ENCODE data around the gene E2F8. TPM values are rescaled to one million over a fixed set of nuclear protein-coding genes. Genes with fewer than 3 reads are reported as not detected.

The E2F8 gene
- total RNA-seq, 1 experiment from 2014 or later = 18.4 TPM

- H3K27ac ChIP-seq (ENCODE audit: low read depth, low read length) = no peak overlapping the region
- H3K36me3 ChIP-seq (ENCODE audit: control insufficient read depth in 1 of 2, insufficient read depth in 2 of 2, low read length in 2 of 2) = no peaks in the 10 kb centered on the region
- DNase-seq (ENCODE audit: low read depth, low spot score) (no peak), ATAC-seq (no peak)
- peaks cover 22% of the 10 kb centered on the region for H3K79me2 ChIP-seq (ENCODE audit: insufficient read depth, low read length)
- no TSS peak for BruUV-seq (replicated peaks)
- RAD21 ChIA-PET (ENCODE audit: low non-redundant PET in 1 of 2, low total read pairs in 2 of 2, uncharacterized antibody in 2 of 2, unreplicated experiment in 2 of 2) = no interaction called here
- TF ChIP-seq CTCF (IDR thresholded peaks at IDR 0.05 in 2 of 3, conservative IDR thresholded peaks at IDR 0.05 in 1 of 3; ENCODE audit: borderline replicate concordance in 1 of 3, insufficient read depth in 1 of 3, low read depth in 2 of 3, low read length in 2 of 3) = no peak
- TF ChIP-seq CBX3 (IDR thresholded peaks at IDR 0.05; ENCODE audit: low read depth) = no peak
- no peak for TF ChIP-seq ATF3 (IDR thresholded peaks at IDR 0.05)
- no peak for TF ChIP-seq JUND (IDR thresholded peaks at IDR 0.05)
- TF ChIP-seq SRF (IDR thresholded peaks at IDR 0.05; ENCODE audit: low read depth) = no peak
- no peak for TF ChIP-seq ZFX (IDR thresholded peaks at IDR 0.05)
- no peak for TF ChIP-seq SP1 (IDR thresholded peaks at IDR 0.05; ENCODE audit: low read depth)
- no peak for TF ChIP-seq POLR2AphosphoS5 (IDR thresholded peaks at IDR 0.05; ENCODE audit: low read depth, low read length)
- TF ChIP-seq MAX (IDR thresholded peaks at IDR 0.05) = no peak
- no peak for TF ChIP-seq CEBPB (IDR thresholded peaks at IDR 0.05; ENCODE audit: low read depth)
- no peak for TF ChIP-seq POLR2A (IDR thresholded peaks at IDR 0.05; ENCODE audit: borderline replicate concordance, extremely low read depth, insufficient read depth, insufficient read length)
- TF ChIP-seq ELF1 (IDR thresholded peaks at IDR 0.05; ENCODE audit: borderline replicate concordance, low read depth) = no peak
- TF ChIP-seq YY1 (IDR thresholded peaks at IDR 0.05; ENCODE audit: extremely low read depth, insufficient replicate concordance, low read depth, low read length) = no peak
- TF ChIP-seq ZBTB33 (IDR thresholded peaks at IDR 0.05; ENCODE audit: extremely low read depth, insufficient replicate concordance, low read length) = no peak
- TF ChIP-seq RAD21 (IDR thresholded peaks at IDR 0.05; ENCODE audit: low read depth) = no peak
- no peak for TF ChIP-seq SIN3A (IDR thresholded peaks at IDR 0.05; ENCODE audit: low read depth)
- TF ChIP-seq TCF7L2 (IDR thresholded peaks at IDR 0.05; ENCODE audit: borderline replicate concordance, extremely low read depth, insufficient read depth, insufficient read length) = no peak
- no peak overlapping the region for H3K4me3 ChIP-seq (replicated peaks in 1 of 2; ENCODE audit: low read depth in 1 of 2, low read length in 2 of 2)
- H3K27me3 ChIP-seq (ENCODE audit: insufficient read depth, low read length) = no peaks in the 10 kb centered on the region
- 0 out of 2 replicates have a peak overlapping the region, but pooled peaks have one; percentile 1 for H3K4me2 ChIP-seq (ENCODE audit: low read length)
- no peak overlapping the region for H2AFZ ChIP-seq (ENCODE audit: low read depth, low read length, poor library complexity, severe bottlenecking)
- no peaks in the 10 kb centered on the region for H4K20me1 ChIP-seq (ENCODE audit: insufficient read depth)
- POLR2A ChIA-PET = no interaction called here
- peaks cover 10 to 46% of the 10 kb centered on the region in 2 experiments for H3K4me1 ChIP-seq (ENCODE audit: control insufficient read depth in 1 of 2, insufficient read depth in 2 of 2, low read length in 2 of 2)
- no peak overlapping the region for H3K9ac ChIP-seq (ENCODE audit: low read length)
- no peaks in the 10 kb centered on the region for H3K9me2 ChIP-seq (ENCODE audit: insufficient read depth)
- no peaks in the 10 kb centered on the region for H3K9me3 ChIP-seq (ENCODE audit: control insufficient read depth in 1 of 2, insufficient read depth in 1 of 2, low read depth in 1 of 2, low read length in 2 of 2)
- CTCF ChIA-PET = no interaction called here
- intact Hi-C loops (cut with micrococcal nuclease) = no loop called here
These were observed 2.4 kb upstream of the E2F8 start for GRCh38 chr11:19243143-19243542.

All from HCT116 (cell line).